Suppressor macrophage (primary cell): ENCODE data around the gene F13B.
"Not testable (repeated sequence)": the region's sequence is repeated elsewhere in the genome, so short reads cannot be mapped to it uniquely, and the experiment has no call there.

ENCODE experiments used
- DNase-seq, 4 experiments: peaks; one replicate each; pipeline ENCODE4 v3.0.0-alpha.2; 2020 to 2022
- total RNA-seq, 17 experiments: gene quantifications; one replicate each; lab custom pipeline; 2026; ENCODE audit warnings: mixed read lengths in 6 of 17, inconsistent platforms in 3 of 17; lab: John Stamatoyannopoulos, UW

The F13B gene, protein sequence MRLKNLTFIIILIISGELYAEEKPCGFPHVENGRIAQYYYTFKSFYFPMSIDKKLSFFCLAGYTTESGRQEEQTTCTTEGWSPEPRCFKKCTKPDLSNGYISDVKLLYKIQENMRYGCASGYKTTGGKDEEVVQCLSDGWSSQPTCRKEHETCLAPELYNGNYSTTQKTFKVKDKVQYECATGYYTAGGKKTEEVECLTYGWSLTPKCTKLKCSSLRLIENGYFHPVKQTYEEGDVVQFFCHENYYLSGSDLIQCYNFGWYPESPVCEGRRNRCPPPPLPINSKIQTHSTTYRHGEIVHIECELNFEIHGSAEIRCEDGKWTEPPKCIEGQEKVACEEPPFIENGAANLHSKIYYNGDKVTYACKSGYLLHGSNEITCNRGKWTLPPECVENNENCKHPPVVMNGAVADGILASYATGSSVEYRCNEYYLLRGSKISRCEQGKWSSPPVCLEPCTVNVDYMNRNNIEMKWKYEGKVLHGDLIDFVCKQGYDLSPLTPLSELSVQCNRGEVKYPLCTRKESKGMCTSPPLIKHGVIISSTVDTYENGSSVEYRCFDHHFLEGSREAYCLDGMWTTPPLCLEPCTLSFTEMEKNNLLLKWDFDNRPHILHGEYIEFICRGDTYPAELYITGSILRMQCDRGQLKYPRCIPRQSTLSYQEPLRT
- total RNA-seq, result 0 to 0.66 (median 0) reads per million in 17 experiments

DNA sequence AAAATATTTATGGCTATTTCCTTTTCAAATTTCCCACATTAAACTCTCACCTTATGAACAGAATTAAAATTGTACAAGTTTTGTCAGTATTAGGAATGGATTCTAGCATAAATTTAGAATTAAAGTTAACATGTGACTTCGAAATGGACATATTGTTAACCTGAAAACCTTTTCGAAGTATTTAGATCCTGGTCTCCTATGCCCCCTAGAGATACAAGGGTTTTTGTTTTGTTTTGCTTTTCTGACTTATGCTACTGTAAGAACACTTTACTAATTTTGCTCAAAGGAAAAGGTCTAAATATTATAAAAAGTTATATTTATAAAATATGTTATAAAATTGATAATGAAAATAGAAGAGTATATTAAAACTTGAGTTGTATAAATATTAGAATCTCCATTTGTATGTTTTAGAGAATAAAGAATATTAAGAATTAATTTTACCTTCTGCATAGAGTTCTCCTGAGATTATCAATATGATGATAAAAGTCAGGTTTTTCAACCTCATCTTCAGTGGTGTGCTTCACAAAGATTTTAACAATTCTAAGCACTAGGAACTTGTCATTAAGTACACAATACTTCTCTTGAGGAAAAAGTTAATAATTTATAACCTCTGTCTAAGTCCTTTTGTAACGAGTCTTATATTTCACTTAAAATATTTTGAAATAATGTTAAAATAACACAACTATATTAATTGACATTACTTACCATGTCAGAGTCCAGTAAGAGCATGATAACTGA, at the start of gene F13B:
Gene F13B (minus strand): TSS at position 542 of the 738 bp plus-strand sequence. CDS start 37 bp downstream, at position 505.
- DNase-seq, result no peak

DNA sequence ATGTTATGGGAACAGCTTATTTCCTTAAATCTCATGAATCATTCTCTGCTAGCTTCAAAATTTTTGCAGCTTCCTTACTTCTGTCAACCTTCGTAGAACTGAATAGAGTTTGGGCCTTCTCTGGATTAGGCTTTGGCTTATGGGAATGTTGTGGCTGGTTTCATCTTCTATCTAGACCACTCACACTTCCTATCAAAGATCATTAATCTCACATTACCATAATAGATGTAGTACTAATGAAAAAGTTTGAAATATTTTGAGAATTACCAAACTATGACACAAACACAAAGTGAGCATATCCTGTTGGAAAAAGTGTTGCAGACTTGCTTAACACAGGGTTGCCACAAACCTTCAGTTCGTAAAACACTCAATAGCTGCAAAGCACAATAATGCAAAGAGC, 49.1 kb upstream of the F13B start:
- DNase-seq, result no peak

DNA sequence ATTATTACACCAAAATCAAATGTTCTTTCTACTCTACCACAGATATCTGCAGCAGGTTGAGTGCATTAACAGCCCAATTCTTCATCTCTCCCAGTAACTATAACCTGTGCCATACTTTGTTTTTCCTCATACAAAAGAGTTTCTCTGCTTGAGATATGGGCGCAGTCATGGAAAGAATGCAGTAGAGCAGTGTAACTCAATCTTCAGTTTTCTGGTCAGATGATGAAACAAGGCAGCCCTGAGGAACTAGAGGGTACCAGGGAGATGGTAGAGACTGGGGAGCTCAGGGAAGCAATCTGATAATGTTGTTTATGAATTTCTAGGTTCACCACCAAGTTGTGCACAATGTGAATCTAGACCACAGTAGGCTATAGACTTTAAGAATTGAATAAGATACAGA, 39.8 kb upstream of the F13B start:
- DNase-seq, result no peak

DNA sequence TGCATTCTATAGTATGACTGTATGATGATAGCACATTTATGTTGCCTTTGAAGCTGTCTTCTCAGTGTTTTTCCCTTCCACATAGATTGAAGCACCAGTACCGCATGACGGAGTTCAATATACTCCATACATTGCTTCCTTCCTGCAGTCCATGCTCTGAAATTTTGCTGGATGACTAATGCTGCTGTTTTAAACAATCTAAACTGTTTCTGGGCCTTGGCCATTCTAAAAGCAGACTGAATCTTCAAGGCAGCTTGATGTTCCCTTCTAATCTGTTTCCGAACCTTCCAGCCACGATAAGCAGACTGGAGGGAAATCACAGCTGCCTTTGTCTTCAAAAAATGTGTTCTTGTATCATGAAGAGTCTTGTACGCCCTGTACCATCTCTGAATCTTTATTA, 36.2 kb upstream of the F13B start:
- DNase-seq, result no peak

DNA sequence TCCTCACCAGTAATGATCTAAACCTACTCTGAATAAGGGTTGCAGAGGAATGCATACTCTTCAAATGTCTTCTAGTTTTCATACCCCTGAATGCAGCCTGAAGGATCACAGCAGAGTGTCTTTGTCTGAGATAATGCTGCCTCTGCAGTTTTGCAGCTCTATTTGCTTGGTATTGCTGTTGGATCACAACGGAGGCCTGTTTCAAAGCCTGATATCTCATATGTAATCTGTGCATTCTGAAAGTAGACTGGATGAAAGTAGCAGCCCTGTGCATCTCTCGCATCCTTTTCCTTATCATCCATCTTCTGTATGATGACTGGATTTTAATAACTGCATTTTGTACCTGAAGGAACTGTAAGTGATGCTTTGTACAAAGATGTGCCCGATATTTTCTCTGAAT, 34.9 kb upstream of the F13B start:
- DNase-seq, result no peak

DNA sequence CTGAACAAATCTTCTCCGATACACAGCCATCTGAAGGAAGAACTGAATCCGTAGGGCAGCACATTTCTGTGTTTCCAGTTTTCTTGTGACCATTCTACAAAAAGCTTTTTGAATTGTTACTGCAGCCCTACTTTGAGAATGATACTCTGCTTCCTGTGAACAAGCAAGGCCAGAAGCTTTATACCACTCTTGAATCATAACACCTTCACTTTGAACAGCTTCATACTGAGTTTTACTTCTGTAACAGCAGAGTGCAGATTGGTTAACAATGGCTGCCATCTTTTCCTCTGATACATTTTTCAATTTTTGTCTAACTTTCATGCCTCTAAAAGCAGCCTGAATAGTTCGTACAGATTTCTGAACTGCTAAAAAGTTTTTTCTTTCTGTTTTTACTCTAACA, 33.6 kb upstream of the F13B start:
- no peak for DNase-seq

DNA sequence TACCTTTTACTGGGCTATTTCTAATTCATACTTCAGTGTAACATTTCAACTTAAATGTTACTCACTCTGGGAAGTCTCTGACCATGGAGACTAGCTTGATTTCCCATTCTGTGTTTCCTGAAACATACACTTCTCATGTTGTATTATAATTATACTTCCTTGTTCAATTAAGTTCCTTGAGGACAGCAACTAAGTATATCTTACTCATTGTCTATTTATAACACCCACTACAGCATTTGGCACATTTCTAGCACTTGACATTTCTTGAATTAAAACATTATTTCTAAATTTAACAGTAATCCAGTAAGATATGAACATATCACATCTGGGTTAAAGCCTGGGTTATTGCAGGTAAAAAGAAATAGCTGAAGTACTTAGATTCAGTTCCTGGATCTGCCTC, 32.4 kb upstream of the F13B start:
- peak in 2 of 4 experiments; percentile 4 to 6 for DNase-seq

DNA sequence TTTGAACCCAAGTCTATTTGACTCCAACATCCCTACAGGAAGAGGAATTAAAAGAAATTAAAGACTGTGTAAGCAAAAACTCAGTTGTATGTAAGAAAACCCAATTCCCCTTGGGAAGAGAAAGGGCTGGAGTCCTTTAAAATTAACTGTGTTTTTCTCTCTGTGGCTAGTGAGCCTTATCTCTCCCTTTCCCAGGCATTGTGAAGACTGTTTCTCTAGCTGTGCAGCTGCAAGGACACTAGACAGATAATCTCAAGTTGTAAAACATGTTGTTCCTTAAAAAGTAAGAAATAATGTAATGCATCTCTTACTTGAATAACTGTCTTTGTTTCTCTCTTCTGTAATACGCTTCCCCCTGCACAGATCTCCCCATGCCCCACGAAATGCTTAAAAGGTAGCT, 29.9 kb upstream of the F13B start:
- DNase-seq, result not testable (repeated sequence)

DNA sequence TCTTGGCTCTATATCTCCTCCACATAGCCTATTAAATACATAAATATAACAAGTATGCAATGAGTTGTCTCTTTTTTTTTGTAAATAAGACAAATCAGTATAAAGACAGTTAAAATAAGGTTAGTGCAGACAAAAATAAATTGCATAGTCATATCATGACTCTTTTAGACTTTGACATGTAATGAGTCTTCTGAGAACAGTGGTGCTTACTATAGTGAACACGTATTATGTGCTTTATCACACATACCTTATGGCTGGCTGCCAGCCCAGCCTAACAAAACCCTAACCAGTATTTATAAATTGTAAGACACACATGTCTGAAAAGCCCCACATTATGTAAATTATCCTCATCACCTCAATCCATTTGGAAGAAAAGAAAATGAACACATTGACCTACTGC, 29.1 kb upstream of the F13B start:
- no peak for DNase-seq

DNA sequence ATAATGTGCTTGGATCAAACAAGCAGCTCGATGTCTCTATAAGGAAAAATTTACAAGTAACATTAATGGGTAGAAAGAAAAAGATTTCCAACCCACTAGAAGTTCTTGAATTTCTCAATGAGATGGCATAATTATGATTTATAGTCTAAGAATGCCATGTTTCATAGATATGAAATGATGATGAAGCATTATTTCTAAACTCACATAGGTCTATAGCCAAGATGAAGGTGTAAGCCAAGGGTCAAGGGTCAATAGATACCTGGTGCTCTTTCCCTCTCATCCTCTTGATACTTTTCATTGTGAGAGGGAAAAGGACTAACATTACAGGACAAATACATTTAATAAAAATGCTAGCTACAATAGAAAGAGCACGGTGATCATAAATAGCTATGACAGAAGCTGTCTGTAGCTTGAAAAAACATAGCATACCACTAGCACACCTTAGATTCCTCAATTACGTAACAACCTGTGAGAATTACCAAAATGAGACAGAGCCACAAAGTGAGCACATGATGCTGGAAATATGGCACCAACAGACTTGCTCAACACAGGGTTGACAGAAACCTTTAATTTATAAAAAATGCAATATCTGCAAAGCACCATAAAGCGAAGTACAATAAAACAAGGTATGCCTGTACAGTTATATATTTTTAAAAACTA, 26.3 kb upstream of the F13B start:
- no peak for DNase-seq

DNA sequence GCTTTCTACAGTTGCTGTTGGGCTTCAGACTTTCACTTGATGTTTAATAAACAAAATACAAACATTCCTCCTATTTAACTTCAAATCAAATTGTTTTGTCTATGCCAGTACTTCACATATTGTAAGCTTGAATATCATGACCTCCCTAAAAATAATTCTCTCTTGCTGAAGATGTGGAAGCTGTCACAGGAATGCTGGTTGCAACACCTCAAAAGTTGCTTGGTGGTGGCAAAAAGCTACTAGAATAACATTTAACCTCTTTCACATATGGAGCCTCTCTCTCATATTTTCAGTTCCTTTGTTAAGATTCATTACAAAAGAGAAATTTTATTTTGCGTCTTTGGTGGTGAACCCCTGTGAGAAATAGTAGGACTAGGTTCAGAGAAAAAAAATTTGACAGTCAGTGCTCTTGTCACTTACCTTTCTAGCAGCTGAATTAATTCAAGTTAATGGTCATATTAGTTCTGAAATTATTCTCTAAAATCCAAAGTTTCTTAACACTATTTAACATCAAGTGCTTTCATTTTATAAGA, 25.5 kb upstream of the F13B start:
- DNase-seq, result no peak

DNA sequence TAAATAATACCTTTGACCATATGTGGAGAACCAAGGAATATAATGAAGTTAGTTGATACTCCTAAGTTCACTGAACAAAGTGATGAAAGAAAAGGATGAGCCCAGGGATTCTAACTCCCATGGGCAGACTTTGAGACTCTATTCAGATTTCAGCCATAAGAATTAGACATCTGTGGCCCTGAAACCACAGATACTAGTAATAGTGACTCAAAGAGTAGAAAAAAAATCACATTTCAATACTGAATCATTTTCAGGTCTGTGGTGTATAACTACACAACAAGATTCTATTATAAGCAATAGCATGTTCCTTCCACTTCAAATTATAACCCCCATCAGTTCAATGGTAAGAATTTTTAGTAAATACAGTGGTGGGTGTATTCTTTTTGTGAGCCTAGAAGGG, 16.4 kb upstream of the F13B start:
- DNase-seq, result no peak

DNA sequence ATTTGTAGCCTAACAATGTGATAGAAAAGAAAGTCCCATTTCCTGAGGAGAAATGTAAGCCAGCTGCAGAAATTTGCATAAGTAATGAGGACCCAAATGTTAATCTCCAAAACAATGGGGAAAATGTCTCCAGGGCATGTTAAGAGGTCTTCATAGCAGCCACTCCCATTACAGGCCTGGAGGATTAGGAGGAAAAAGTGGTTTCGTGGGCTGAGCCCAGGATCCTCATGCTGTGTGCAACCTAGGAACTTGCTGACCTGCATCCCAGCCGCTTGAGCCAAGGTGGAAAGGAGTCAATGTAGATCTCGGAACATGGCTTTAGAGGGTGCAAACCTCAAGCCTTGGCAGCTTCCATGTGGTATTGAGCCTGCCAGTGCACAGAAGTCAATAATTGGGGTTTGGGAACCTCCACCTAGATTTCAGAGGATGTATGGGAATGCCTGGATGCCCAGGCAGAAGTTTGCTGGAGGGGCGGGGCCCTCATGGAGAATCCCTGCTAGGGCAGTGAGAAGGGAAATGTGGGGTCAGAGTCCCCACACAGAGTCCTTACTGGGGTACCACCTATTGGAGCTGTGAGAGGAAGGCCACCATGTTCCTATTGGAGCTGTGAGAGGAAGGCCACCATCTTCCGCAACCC, 14.2 kb upstream of the F13B start:
- no peak for DNase-seq

DNA sequence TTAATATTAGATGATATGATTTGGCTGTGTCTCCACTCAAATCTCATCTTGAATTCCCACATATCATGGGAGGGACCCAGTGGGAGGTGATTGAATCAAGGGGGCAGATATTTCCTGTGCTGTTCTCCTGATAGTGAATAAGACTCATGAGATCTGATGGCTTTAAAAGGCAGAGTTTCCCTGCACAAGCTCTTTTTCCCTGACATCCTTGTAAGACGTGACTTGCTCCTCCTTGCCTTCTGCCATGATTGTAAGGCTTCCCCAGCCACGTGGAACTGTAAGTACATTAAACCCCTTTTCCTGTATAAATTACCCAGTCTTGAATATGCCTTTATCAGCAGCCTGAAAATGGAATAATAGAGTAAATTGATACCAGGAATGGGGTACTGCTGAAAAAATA, 13.3 kb upstream of the F13B start:
- no peak for DNase-seq

DNA sequence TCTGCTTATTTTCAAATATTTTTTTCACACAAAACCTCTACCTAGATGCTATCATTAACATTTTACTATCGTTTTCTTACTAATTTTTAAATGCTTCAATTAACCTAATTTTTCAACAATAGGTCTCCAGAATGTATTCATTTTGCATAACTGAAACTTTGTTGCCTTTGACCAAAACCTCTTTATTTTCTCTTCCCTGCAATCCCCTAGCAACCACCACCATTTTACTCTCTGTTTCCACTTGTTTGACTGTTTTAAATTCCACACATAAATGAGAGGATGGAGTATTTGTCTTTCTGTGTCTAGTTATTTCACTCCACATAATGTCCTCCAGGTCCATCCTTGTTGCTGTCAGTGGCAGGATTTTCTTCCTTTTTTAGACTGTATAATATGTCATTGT, 9.5 kb upstream of the F13B start:
- no peak for DNase-seq

DNA sequence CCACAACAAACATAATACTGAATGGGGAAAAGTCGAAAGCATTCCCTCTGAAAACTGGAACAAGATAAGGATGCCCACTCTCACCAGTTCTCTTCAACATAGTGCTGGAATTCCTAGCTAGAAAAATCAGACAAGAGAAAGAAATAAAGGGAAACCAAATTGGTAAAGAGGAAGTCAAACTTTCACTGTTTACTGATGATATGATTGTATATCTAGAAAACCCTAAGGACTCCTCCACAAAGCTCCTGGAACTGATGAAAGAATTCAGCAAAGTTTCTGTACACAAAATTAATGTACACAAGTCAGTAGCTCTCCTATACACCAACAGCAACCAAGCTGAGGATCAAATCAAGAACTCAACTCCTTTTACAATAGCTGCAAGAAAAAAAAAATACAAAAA, 6.9 kb upstream of the F13B start:
- DNase-seq, result no peak

DNA sequence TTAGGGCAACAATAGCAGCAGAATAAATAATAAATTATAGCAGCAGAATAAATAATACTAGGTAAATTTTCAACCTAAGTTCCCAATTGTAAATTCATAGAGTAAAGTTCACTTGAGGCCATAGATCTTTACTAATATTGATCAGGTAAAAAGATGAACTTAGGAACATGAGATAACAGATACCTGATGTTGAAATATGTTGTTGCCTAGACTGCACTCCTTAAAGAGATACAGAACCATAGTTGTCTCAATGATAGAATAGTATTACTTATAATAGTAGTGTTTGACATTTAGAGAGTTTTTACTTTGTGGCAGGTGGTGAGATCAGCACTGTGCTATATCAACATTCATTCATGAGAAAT, 378 bp upstream of the F13B start:
- no peak for DNase-seq

DNA sequence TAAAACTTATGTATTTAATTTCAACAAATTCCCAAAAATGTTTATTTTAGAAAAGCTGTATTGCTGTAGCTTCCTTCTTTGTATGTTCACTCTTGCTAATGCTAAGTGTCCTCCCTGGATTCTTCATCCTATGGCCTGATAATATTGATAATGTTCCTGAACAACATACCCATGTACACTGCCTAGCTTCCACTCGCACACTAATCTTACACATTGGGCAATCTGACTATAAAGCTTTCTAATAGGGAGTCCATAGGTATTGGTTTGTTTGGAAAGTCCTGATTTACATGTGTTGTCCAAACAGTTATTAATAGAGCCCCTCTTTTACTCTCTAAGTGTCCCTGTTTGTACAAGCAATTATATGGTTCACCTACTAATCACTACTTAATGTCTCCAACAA, 783 bp downstream of the F13B start:
- no peak for DNase-seq

DNA sequence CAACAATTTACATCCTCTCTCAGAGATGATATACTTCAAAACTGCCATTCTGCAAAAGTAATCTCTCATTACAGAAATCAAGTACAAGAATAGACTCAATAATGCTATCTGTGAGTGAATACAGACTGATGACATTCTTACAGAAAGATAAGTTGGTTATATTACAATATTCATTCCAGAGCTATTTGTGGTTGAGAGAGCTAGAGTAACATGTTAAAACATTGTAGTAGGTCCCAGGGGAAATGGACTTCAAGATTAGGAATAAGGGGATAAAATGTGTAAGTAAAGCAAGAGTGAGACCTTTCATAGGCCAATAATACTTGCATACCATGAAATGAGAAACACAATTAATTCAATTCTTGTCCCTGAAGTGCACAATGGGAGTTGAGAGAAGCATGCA, 1.5 kb downstream of the F13B start:
- no peak for DNase-seq

DNA sequence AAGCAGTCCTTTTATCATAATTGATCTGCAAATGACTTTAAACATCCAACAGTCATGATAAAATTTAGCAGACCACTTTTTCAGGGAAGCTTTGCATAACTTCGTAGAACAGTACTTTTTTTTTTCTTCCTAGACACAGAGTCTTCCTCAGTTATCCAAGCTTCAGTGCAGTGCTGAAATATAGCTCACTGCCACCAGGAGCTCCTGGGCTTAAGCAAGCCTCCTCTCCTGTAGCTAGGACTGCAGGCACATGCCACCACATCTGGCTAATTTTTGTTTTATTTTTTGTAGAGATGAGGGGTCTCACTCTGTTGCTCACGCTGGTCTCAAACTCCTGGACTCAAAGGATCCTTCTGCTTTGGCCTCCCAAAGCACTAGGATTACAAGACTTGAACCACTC, 3.8 kb downstream of the F13B start:
- DNase-seq, result no peak

DNA sequence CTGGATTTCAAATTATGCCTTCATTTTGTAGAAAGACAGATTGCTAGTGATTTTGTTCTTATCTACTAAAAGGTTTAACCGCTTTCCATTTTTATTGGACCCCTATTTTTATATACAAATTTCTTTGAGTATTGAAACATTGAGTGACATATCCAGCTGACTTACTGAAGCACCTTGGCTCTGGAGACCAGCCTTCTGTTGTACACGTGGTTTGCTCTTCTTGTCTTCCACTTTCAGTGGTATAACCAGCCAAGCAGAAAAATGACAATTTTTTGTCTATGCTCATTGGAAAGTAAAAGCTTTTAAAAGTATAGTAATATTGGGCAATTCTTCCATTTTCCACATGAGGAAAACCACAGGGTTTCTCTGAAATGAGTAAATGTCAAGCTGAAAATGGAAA, 4.4 kb downstream of the F13B start:
- no peak for DNase-seq

DNA sequence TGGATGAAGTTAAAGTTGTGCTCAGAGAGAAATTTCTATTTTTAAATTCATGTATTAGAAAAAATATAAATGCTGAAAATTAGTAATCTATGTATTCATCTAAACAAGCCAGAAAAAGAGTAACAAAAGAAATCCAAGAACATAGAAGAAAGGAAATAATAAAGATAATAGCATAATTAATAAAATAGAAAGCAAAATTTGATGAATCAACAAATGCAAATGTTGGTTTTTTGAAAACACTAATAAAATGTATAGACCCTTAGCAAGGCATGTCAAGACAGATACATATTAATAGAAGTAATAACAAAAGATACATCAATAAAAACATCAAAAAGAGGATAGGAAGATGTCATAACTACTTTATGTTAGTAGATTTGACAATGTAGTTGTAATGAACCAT, 18.0 kb downstream of the F13B start:
- DNase-seq, result no peak
